ENCODE results near the gene CD7. TPM values are rescaled to one million over a fixed set of nuclear protein-coding genes. Genes with fewer than 3 reads are reported as not detected.
A peak's percentile ranks its signal among the peaks of the same experiment; 100 is the strongest.

Gene CD7
- total and polyA plus RNA-seq, 2 donors (not counting 1 experiment from before 2014, with no cell fraction given): 0.67 to 1.3 TPM

GRCh38 chr17:82316651-82317393 is 586 bp downstream of the CD7 start:
- no peak overlapping the region for H3K27ac Mint-ChIP-seq
- H3K27me3 Mint-ChIP-seq: peaks cover 16% of the 10 kb centered on the region
- intact Hi-C loops (cut with micrococcal nuclease): no loop called here
- ATAC-seq (ENCODE audit: low read depth): no peak
- Histone ChIP-seq H3K27ac (ENCODE audit: low read length in 2 of 2) (no peak overlapping the region), H3K9me3 (ENCODE audit: control extremely low read depth in 1 of 3, control insufficient read depth in 2 of 3, insufficient read depth in 1 of 3, low read length in 2 of 3) (peaks cover 0 to 29% (median 0%) of the 10 kb centered on the region in 3 donors), H3K79me2 (ENCODE audit: control insufficient read depth, insufficient read depth, low read length) (no peaks in the 10 kb centered on the region), H3K4me3 (ENCODE audit: control extremely low read depth in 1 of 5, extremely low read depth in 1 of 5, insufficient read depth in 1 of 5, low read depth in 2 of 5, low read length in 4 of 5) (no peak overlapping the region), H3K27me3 (replicated peaks in 1 of 4; ENCODE audit: control extremely low read depth in 1 of 4, control insufficient read depth in 3 of 4, insufficient read depth in 4 of 4, low read length in 3 of 4) (peaks cover 0 to 32% (median 11%) of the 10 kb centered on the region in 4 experiments), H3K9ac (ENCODE audit: low read length) (no peak overlapping the region), H2AFZ (ENCODE audit: insufficient read depth, low read depth, low read length, poor library complexity, severe bottlenecking) (no peak overlapping the region), H3K36me3 (replicated peaks in 1 of 2; ENCODE audit: control extremely low read depth in 1 of 2, control insufficient read depth in 1 of 2, extremely low read depth in 1 of 2, insufficient read depth in 2 of 2, low read length in 1 of 2) (no peaks in the 10 kb centered on the region), H4K20me1 (ENCODE audit: control insufficient read depth, insufficient read depth, low read length, poor library complexity, severe bottlenecking) (no peaks in the 10 kb centered on the region), H3K4me1 (ENCODE audit: control insufficient read depth in 2 of 2, insufficient read depth in 2 of 2, low read length in 2 of 2) (peaks cover 26 to 33% of the 10 kb centered on the region in 2 donors), H3K4me2 (replicated peaks; ENCODE audit: low read depth, low read length, poor library complexity, severe bottlenecking) (no peak overlapping the region)
- no peaks in the 10 kb centered on the region for H3K9me3 Mint-ChIP-seq (ENCODE audit: insufficient read depth)
- H3K4me1 Mint-ChIP-seq: peaks cover 18% of the 10 kb centered on the region
- ChIA-PET CTCF (interaction anchor here (0.9 to 2.2 kb wide), 6 partner anchors 16 to 111 kb away, joined by 3 to 8 read pairs (median 4); no protein-coding TSS in a partner anchor), POLR2A (no interaction called here)
- no peak for DNase-seq
- H3K4me3 Mint-ChIP-seq: no peak overlapping the region
- TF ChIP-seq EZH2 (IDR thresholded peaks at IDR 0.05; ENCODE audit: borderline replicate concordance, insufficient read depth, low read depth, low read length, poor library complexity, severe bottlenecking) (no peak), CTCF (IDR thresholded peaks at IDR 0.05) (no peak)
- WGBS (ENCODE audit: insufficient coverage): 89% methylated on average over 29 of the region's 29 CpGs

GRCh38 chr17:82315703-82316358 is 1.6 kb downstream of the CD7 start:
- H3K79me2 ChIP-seq (ENCODE audit: control insufficient read depth, insufficient read depth, low read length): no peaks in the 10 kb centered on the region
- peaks cover 0 to 28% (median 10%) of the 10 kb centered on the region in 4 experiments for H3K27me3 ChIP-seq (replicated peaks in 1 of 4; ENCODE audit: control extremely low read depth in 1 of 4, control insufficient read depth in 3 of 4, insufficient read depth in 4 of 4, low read length in 3 of 4)
- peak overlapping the region; percentile 58 for H3K4me2 ChIP-seq (replicated peaks; ENCODE audit: low read depth, low read length, poor library complexity, severe bottlenecking)
- Mint-ChIP-seq H3K4me1 (peaks cover 15% of the 10 kb centered on the region), H3K27ac (peak overlapping the region; percentile 43), H3K9me3 (ENCODE audit: insufficient read depth) (no peaks in the 10 kb centered on the region), H3K4me3 (peak overlapping the region; percentile 66), H3K27me3 (peaks cover 19% of the 10 kb centered on the region)
- no peak overlapping the region for H3K27ac ChIP-seq (ENCODE audit: low read length in 2 of 2)
- peaks cover 18 to 25% of the 10 kb centered on the region in 2 donors for H3K4me1 ChIP-seq (ENCODE audit: control insufficient read depth in 2 of 2, insufficient read depth in 2 of 2, low read length in 2 of 2)
- H3K4me3 ChIP-seq (ENCODE audit: control extremely low read depth in 1 of 5, extremely low read depth in 1 of 5, insufficient read depth in 1 of 5, low read depth in 2 of 5, low read length in 4 of 5): no peak overlapping the region
- ATAC-seq (ENCODE audit: low read depth) (peak; percentile 57), DNase-seq (peak; percentile 44)
- WGBS (ENCODE audit: insufficient coverage): 7% methylated on average over 36 of the region's 36 CpGs
- H3K9me3 ChIP-seq (ENCODE audit: control extremely low read depth in 1 of 3, control insufficient read depth in 2 of 3, insufficient read depth in 1 of 3, low read length in 2 of 3): peaks cover 0 to 29% (median 0%) of the 10 kb centered on the region in 3 donors
- peak overlapping the region; percentile 43 for H2AFZ ChIP-seq (ENCODE audit: insufficient read depth, low read depth, low read length, poor library complexity, severe bottlenecking)
- H3K36me3 ChIP-seq (replicated peaks in 1 of 2; ENCODE audit: control extremely low read depth in 1 of 2, control insufficient read depth in 1 of 2, extremely low read depth in 1 of 2, insufficient read depth in 2 of 2, low read length in 1 of 2): no peaks in the 10 kb centered on the region
- H3K9ac ChIP-seq (ENCODE audit: low read length): no peak overlapping the region
- H4K20me1 ChIP-seq (ENCODE audit: control insufficient read depth, insufficient read depth, low read length, poor library complexity, severe bottlenecking): no peaks in the 10 kb centered on the region
- ChIA-PET POLR2A (no interaction called here), CTCF (interaction anchor here (1.2 to 2.2 kb wide), 2 partner anchors 17 to 107 kb away, joined by 3 to 8 read pairs; no protein-coding TSS in a partner anchor)
- TF ChIP-seq EZH2 (IDR thresholded peaks at IDR 0.05; ENCODE audit: borderline replicate concordance, insufficient read depth, low read depth, low read length, poor library complexity, severe bottlenecking) (no peak), CTCF (IDR thresholded peaks at IDR 0.05) (no peak)
- intact Hi-C loops (cut with micrococcal nuclease): no loop called here
